GM19455 (cell line): ENCODE results near the gene TMPRSS4.
"Not testable (repeated sequence)": the region's sequence is repeated elsewhere in the genome, so short reads cannot be mapped to it uniquely, and the experiment has no call there.

Experiments
- ATAC-seq: cut with Tn5 transposase; IDR thresholded peaks from one replicate; pipeline ENCODE4 v1.9.1; 2021; ENCODE audit not compliant: unreplicated experiment

Gene TMPRSS4

DNA sequence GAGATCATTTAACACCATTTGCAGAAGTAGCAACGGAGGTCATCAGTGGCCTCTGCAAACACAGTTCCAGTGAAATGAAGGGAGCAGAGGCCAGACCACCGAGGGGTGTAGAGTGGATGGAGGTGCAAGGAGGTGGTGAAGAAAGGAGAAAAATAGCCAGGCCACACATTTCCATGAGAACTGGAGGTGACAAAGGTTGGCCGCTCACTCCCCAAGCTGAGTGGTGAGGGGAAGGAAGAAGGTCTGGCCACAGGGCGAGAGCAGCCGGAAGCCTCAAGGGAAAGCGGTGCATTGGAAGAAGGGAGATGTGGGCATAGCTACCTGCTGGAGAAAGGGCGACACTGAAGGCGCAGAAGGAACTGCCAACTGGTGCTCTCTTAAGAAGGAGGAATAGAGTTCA, 20.1 kb upstream of the TMPRSS4 start:
- no peak for ATAC-seq

DNA sequence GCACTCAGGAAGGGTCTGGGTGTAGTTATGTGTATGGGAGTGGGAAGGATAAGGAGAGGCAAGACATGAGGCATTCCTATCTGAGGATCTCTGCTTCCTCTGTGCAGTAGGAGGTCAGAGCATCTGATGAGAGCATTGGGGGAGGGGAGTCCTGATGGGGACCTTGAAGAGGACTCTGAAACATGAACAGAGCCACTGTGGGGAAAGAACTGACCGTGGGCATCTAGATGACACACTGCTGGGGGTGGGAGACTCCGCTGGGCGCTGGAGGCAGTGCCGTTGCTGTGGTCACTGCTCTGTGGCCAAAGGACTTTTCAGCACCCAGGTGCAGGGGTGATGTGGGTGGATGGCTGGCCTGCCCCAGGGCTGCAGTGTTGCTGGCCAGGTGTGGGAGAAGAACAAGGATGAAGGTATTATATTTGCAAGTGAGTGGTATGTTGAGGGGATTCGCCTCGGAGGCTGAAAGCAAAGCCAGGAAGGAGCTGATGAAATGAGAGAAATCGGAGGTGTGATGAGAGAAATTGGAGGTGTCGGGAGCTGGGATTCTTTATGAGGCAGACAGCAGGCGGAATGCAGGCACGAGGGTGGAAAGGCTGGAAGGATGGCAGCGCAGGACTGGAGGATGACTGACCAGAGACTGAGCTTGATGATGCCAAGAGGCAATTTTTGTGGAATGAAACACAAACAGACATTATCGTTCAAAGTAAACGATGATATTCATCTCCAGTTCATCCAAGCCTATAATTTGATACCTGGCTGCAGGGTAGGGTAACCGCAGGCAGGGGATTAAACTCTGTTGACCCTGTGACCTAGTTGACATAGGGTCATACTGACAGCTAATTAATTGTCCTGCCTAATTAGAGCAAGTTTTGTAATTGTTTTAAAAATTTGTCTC, 19.4 kb upstream of the TMPRSS4 start:
- no peak for ATAC-seq

DNA sequence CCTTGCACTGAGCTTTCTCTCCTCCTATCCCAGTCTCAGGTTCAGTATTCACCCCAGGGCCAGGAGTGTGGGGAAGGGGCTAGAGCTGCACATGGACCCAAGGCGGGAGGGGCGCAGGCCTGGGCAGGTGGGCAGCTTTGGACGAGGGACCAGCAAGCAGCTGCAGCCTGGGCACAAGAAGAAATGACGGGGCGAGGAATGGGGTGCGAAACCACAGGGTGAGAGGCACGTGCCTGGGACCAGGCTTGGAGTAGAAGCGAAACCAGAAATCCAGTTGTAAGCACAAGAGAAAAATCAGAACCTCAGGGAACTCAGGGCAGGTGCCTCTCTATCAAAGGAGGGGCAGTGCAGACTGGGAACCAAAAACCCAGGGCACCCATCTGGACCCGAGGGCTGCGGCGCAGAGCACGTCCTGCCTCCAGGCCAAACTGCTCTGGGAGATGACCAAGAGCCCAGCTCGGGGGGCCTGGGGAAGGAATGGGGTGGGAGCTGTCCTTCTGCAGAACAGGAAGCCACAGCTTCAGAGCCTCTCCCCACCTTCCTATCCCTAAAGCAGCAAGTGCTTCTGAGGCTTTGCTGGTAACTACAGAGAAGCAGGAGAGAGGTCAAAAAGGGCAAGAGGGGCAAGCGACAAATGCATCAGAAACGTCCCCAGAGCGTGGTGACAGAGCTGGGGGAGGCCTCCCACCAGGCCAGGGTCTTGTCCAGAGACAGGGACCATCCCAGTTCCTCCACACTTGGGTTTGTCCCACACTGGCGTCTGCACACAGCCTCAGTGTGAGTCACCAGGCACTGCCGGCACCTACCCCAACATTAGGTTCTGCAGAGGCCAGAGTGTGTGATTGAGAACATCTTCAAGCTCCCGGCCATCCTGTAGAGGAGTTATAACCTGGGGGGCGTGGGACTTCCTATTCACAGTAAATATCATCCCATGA, 18.3 kb upstream of the TMPRSS4 start:
- no peak for ATAC-seq

DNA sequence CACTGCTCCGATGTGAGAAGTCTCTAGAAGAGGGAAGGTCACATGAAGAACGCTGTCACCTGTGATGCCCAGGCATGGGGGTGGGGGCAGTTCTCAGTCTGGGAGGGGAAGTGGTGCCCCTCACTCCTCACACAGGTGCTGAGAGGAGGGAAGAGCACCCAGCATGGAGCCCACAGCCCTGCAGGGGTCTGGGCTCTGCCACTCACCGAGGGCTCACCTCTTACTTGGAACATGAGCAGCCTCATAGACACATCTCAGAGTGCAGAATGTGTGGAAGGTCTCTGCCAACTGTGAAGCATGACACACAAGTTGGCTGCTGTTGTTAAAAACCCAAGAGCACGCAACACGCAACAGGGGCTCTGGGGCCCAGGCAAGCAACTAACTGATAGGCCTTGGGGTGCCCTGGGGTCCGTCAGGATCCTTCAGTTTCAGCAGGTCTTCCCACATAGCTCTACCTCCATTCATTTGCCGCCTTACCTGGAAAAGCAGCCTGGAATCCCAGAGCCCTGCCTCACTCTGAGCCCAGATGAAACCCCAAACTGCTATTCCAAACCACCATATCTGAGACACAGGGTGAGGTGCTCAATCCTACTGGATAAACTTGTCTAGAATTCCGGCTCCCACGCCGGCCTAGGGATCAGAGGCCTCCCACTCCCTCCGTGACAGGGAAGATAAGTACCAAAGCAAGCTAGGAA, 17.5 kb upstream of the TMPRSS4 start:
- no peak for ATAC-seq

DNA sequence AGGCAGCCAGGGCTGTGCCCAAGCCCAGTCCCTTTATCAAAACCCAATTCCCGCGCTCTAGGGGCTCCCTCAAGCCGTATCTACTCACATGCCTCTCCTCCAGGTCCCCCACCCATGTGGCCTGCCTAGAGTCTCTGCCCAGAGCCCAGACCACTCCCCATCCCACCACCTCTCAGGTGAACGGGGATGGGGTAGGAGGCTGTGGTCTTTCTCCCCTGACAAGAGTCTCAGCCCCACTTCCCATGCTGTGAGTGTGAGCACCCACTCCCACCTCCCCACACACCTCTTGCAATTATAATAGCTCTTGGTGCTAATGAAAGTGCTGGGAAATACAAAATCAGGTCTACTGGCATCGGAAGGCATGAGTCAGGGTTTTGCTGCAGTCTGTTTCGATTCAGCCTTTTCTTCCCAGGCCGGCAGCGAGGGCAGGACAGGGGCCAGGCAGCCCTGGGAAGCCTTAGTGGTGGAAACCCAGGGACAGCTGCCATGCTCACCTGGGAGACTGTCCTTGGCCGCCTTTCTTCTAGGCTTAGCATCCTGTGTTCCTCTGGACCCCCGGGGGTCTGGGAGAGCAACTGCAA, 16.7 kb upstream of the TMPRSS4 start:
- no peak for ATAC-seq

DNA sequence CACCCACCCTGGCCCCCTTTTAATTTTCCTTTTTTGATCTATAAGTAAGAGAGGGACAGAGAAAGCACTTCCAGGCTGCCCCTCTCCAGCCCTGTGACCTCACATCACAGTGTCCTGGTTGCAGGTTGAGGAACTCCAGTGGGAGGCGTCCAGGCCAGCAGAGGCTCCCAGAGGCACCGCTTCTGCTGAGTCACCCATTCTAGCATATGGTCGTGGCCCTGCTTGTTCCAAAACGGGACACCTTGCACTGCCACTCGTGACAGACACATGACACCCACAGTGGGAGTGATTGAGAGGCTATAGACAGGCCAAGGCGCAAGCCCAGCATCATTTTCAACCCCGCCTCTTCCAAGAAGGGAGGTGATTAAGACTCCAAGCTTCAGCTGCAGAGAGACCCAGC, 16.0 kb upstream of the TMPRSS4 start:
- no peak for ATAC-seq

DNA sequence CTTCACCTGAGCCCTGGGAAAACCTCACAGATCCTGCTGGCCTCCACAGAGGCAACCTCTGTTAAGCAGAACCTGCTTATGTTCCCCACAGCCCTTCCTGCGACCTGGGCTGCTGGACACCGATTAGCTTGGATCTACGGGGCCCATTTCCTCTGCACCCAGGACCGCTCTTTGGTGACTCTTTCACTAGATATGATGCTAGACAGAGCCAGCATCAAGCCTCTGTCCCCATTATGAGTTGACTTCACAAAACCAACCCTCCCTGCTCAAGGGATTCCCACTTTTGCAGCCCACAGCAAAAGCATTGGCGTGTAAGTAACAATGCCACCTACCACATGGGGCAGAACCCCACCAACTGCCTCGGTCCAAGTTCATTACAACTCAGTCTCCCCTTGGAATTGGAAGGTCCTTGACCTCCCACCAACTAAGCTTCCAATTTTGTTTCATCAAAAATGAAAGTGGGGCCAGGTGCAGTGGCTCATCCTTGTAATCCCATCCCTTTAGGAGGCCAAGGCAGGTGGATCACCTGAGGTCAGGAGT, 15.2 kb upstream of the TMPRSS4 start:
- no peak for ATAC-seq

DNA sequence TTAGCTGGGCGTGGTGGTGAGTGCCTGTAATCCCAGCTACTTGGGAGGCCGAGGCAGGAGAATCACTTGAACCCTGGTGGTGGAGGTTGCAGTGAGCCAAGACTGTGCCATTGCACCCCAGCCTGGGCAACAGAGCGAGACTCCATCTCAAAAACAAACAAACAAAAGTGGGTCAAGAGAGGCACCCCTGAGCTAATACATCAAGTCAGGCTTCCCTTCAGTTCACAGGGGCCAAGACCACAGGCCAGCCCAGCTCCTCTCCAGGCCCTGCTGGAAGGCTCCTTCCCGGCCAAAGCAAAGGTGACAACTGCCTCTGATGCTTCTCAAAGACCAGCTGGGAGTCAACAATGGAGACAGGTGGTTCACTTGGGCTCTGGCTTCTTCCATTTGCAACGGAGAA, 14.7 kb upstream of the TMPRSS4 start:
- not testable (repeated sequence) for ATAC-seq

DNA sequence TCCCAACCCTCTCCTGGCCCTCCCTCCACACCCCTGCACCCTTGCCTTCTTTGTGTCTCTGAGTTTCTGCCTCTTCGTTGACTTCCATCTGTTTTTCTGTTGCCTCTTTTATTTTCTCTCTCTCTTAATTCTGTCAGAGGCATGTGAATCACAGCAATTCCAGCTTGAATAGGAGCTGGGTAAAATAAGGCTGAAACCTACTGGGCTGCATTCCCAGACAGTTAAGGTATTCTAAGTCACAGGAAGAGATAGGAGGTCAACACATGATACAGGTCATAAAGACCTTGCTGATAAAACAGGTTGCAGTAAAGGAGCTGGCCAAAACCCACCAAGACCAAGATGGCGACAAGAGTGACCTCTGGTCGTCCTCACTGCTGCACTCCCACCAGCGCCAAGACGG, 14.2 kb upstream of the TMPRSS4 start:
- ATAC-seq: not testable (repeated sequence)

DNA sequence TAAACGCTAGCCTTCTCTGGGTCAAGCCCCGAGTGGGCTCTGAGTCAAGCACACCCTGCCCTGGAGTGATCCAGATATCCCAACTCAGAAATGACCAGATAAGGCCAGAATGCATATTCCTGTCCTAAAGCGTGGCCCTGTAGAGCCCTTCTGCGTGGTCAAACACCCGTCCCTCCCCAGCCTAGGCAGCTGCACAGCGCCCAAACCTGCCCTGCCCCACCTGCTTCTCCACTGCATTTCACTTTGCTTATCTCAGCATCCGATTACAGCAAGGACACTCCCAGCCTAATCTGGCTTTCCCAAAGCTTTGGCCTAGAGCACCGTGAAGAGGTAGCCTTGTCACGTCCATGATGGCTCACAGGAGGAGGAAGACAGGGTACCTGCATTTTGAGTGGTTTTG, 11.9 kb upstream of the TMPRSS4 start:
- no peak for ATAC-seq

DNA sequence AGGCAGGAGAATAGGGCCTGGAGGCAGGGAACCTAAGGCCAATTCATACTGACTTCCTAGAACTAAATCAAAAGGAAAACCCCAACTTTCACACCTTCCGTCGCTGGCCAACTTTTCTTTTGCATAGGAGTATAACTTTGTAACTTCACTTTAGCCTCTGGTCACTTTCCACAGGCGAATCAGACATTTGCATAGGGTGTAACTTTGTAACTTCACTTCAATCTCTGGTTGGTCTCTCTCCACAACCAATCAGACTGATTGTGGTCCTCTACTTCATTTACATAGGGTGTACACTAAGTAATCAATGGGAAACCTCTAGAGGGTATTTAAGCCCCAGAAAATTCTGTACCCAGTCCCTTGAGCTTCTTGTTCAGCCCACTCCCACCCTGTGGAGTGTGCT, 11.5 kb upstream of the TMPRSS4 start:
- no peak for ATAC-seq

DNA sequence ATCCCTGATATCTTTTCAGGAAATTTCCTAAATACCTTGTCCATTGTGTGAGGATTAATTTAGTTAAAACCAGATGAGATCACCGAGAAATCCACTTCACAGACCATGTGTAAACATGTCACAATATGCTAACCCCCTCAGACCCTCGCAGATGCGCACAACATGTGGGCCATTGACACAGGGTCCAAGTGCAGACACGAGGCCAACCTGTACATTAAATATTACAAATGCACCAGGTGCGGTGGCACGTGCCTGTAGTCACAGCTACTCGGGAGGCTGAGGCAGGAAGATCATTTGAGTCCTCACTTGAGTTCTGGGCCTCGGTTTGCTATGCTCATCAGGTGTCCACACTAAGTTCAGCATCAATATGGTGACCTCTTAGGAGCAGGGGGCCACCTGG, 9.9 kb upstream of the TMPRSS4 start:
- ATAC-seq: no peak

DNA sequence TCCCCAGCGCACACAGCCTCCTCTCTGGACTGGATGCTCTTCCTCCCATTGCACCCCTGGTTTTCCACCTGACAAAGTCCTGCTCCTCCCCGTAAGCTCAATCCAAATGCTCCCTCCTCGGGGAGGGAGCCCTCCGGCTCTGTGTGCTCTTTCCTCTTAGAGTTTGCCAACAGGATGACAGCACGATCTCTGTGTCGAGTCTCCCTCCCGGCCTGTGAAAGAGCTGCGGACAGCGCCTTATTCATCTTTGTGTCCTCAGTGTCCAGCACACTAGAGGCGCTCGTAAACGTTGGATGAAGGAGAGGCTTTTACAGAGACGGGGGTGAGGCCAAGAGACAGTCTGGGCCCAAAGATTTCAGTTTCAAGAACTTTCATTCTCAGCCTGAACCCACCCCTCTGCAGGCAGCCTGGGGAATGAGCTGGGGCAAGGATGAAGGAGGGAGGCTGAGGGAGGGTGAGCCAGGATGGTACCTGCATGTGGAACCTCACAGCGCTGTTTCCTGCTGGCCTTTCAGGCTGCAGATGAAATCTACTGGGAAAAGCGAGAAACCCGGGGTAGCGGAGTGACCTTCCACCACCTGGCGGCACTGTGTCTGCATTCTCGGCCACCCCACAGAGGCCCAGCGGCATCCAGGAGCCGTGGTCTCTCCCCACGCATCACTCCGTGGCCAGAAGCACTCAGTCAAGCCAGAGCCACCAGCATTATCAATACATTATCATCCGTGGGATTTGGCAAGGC, 8.5 kb upstream of the TMPRSS4 start:
- ATAC-seq: no peak

DNA sequence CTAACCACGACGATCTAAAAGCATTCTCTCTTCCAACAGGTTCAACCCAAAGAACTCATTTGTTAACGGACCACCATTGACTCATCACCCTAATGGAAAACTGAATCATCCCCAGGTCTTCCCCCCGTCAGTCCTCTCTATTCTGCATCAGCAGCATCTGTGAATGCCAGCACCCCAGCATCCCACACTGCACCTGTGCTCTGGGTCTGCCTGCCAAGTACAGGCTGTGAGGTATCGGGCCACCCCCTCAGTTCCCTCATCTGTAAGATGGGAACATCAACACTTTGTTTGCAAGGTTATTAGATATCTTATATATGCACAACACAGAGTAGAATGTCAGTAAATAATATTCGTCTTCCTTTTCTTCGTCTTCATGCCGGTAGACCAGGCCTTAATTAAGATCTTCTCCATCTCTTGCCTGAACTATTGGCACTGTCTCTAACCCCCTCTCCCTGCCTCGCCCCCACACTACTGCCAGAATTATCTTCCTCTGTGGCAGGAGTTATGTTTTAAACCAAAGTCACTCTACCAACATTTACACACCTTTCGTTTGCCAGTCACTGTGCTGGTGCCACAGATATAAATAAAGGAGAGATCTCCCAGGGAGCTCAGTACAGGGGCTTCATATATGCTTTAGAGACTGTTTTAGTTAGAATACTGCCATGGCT, 7.8 kb upstream of the TMPRSS4 start:
- ATAC-seq: no peak

DNA sequence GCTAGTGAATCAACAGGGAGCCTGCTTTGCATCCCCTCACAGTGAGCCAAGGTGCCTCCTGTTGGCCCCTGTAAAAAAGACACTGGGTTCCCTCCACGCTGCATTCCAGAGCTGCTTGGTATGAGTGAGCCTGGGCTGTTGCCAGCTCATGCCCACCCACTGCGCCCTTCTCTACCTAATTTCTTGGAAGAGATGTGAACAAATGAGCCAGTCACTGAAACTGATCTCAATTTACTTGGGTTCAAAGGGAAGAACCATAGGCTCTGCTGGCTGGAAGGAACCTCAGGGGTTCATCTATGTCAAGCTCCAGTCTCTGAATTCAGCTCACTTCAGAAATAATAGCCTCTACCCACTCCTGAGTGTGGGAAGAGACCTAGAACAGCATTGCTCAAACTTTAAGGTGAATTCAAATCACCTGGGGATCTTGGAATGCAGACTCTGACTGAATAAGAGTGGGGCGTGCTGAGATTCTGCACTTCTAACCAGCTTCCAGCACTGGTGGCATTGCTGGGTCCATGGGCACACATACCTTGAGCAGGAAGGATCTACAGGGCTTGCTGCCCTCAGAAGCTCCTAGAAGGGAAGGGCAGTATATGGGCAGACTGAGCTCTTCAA, 5.4 kb upstream of the TMPRSS4 start:
- no peak for ATAC-seq

DNA sequence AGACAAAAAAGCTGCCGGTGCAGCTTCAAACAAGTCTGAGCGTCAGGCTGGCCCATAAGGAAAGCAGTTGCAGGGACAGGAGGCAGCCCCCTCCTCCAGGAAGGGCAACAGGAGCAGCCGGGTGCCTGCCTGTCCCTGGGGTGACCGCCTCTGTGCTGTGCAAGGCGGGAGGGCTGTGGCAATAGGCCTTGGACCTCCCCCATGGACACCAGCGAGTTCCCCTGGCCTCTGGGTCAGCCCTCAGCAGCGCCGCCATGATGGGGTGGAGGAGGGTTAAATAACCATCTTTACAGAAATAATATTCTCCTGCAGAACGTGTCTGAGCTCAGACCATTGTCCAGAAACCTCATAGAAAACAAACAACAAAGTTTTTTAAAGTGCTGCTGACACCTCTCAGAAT, 3.3 kb upstream of the TMPRSS4 start:
- no peak for ATAC-seq

DNA sequence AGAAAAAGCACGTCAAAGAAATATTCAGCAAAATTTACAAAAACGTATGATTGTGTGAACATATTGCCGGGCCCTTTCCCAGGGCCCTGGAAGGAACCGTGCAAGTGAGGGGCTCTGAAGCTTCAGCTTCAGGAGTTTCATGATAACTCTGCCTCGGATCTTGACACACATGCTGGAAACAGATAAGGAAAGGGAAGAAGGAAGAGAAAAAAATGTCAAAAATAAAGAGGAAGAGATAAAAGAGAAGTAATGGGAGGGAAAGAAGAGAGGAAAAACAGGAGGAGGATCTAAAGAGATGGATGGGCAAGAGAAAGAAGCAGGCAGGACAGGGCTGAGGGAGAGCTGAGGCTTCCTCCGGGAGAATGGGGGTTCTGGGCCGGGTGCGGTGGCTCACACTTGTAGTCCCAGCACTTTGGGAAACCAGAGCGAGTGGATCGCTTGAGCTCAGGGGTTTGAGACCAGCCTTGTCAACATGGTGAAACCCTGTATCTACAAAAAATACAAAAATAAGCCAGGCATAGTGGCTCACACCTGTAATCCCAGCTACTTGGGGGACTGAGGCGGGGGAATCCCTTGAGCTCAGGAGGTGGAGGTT, 2.7 kb upstream of the TMPRSS4 start:
- no peak for ATAC-seq

DNA sequence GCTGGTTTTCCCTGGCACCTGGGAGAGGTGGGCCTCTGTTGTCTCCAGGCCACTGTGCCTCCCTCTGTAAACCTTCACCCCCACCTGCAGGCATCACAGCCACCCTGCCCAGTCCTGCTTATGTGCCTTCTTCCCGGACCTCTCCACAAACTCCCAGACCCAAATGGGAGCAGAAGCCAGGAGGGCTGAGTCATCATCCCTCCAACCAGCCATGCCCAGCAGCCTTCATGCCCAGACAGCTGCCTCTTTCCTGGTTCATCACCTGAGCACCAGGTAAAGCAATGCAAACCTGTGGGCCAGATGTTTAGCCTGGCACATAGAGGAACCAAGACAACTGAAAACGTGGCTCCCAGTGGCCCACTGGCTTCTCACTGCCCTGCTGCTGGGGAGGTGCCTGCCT, 2.1 kb upstream of the TMPRSS4 start:
- ATAC-seq: no peak
